Sigmoid colon (tissue), 4 donors: Measurements from ENCODE around the gene STN1.

Experiments used
- CTCF ChIP-seq, 4 experiments: fragments of 450-650 bp in 3 of 4; fragments of 200-600 bp in 1 of 4; IDR thresholded peaks; one replicate each; pipeline ENCODE4 v1.5.1; 2016 to 2019; ENCODE audit warnings: antibody characterized with exemption in 4 of 4, mild to moderate bottlenecking in 3 of 4, moderate library complexity in 2 of 4
- POLR2AphosphoS5 ChIP-seq, 4 donors: sonication (generic); formaldehyde crosslinking; IDR thresholded peaks; one replicate each; pipeline ENCODE4 v1.6.1; 2017; ENCODE audit warnings: antibody characterized with exemption in 4 of 4

GRCh38 chr10:103954543-103954942 is 36.6 kb upstream of the STN1 start:
- TF ChIP-seq CTCF (IDR thresholded peaks at IDR 0.05) (no peak), POLR2AphosphoS5 (IDR thresholded peaks at IDR 0.05) (no peak)
